ENCODE data around the gene AKR1E2.

Gene AKR1E2

GRCh38 chr10:4894335-4894734 is 68.3 kb downstream of the AKR1E2 start:
- no peak for DNase-seq (ENCODE audit: low read depth in 2 of 2)

All from activated CD8-positive, alpha-beta memory T cell treated with anti-CD3 and anti-CD28 coated beads for 4 hours (primary cell).